Left lung (tissue), 10 donors: ENCODE data around the gene LAMB1. TPM values are rescaled to one million over a fixed set of nuclear protein-coding genes. Genes with fewer than 3 reads are reported as not detected.

Source experiments
- ATAC-seq: fragments of 200-7000 bp; cut with Tn5 transposase; one replicate; pipeline ENCODE4 v1.9.1; 2020; ENCODE audit warnings: moderate library complexity
- DNase-seq, 4 donors: peaks; one replicate each; pipeline ENCODE4 v3.0.0-alpha.2; 2013 to 2020
- H3K27ac ChIP-seq, 2 donors: fragments of 200-600 bp; sonication (generic) in 1 of 2; one replicate each; pipeline versions ENCODE4 v1.5.0 to v1.8.0; 2020 to 2021
- H3K27me3 ChIP-seq, 2 donors: fragments of 200-600 bp; sonication (generic) in 1 of 2; one replicate each; pipeline versions ENCODE4 v1.5.0 to v1.8.0; 2020 to 2021
- H3K36me3 ChIP-seq, 2 donors: fragments of 200-600 bp; sonication (generic) in 1 of 2; one replicate each; pipeline versions ENCODE4 v1.5.0 to v1.8.0; 2020 to 2021
- H3K4me1 ChIP-seq, 2 donors: fragments of 200-600 bp; one replicate each; pipeline ENCODE4 v1.8.0; 2021
- H3K4me3 ChIP-seq, 2 donors: fragments of 200-600 bp; sonication (generic) in 1 of 2; one replicate each; pipeline versions ENCODE4 v1.5.0 to v1.8.0; 2020 to 2021; ENCODE audit warnings: mild to moderate bottlenecking in 1 of 2
- H3K9me3 ChIP-seq, 2 donors: fragments of 200-600 bp; sonication (generic) in 1 of 2; one replicate each; pipeline versions ENCODE4 v1.5.0 to v1.8.0; 2020 to 2021
- intact Hi-C, 2 donors: fragments of 100-400 bp; cut with DNase I; formaldehyde crosslinking; loops; one replicate each; pipeline versions ENCODE4 v1.11.2 to v1.14.2; 2022
- polyA plus RNA-seq, 6 donors: library from polyadenylated mRNA; unstranded; fragments of 120-200 nt; gene quantifications; one replicate each; pipeline ENCODE4 v1.2.1, GENCODE V29; 2013; ENCODE audit not compliant: insufficient read length in 6 of 6
- total RNA-seq, 2 donors: library from RNA; stranded (reverse); fragmentation: NEBNext Ultra II Directional; extraction: Animal tissue kit (Norgen Biotek cat#: 25700); gene quantifications; one replicate each; pipeline ENCODE4 v1.2.1, GENCODE V29; 2021
- TF ChIP-seq, protein P1 (sequence below), 2 donors: fragments of 200-600 bp; sonication (generic) in 1 of 2; IDR thresholded peaks; one replicate each; pipeline versions ENCODE4 v1.5.0 to v1.8.0; 2021; ENCODE audit warnings: antibody characterized with exemption in 2 of 2
- donor health status: DM: no; HTN: yes; CAD: no.
- donor health status: DM: no; HTN: no; CAD: no.

Gene LAMB1
- total and polyA plus RNA-seq, 8 donors = 175 to 583 (median 505) TPM

DNA sequence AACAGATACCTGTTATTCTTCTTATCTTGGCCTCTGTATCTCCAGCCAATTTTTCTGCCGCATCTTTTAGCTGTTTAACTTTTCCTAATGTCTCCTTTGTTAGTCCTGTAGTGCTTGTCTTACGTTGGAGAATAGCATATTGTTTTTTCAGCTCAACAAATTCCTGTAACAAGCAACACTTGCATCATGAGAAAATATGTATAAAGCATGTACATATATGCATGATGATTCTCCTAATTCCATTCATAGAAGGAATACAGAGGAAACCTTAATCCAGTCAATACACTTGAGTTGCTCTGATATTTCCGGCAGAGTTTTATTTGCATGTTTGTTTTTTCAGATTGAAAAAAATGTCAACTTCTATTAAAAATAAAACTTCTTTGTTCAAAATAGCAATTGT lies 26.1 kb upstream of the LAMB1 start:
- intact Hi-C loops = no loop called here
- no peak overlapping the region for H3K4me3 ChIP-seq
- ATAC-seq = no peak
- no peaks in the 10 kb centered on the region for H3K9me3 ChIP-seq
- TF ChIP-seq, protein P1, sequence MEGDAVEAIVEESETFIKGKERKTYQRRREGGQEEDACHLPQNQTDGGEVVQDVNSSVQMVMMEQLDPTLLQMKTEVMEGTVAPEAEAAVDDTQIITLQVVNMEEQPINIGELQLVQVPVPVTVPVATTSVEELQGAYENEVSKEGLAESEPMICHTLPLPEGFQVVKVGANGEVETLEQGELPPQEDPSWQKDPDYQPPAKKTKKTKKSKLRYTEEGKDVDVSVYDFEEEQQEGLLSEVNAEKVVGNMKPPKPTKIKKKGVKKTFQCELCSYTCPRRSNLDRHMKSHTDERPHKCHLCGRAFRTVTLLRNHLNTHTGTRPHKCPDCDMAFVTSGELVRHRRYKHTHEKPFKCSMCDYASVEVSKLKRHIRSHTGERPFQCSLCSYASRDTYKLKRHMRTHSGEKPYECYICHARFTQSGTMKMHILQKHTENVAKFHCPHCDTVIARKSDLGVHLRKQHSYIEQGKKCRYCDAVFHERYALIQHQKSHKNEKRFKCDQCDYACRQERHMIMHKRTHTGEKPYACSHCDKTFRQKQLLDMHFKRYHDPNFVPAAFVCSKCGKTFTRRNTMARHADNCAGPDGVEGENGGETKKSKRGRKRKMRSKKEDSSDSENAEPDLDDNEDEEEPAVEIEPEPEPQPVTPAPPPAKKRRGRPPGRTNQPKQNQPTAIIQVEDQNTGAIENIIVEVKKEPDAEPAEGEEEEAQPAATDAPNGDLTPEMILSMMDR (IDR thresholded peaks at IDR 0.05) = no peak
- no peaks in the 10 kb centered on the region for H3K36me3 ChIP-seq
- no peaks in the 10 kb centered on the region for H3K4me1 ChIP-seq
- no peak overlapping the region for H3K27ac ChIP-seq
- no peaks in the 10 kb centered on the region for H3K27me3 ChIP-seq
- no peak for DNase-seq

DNA sequence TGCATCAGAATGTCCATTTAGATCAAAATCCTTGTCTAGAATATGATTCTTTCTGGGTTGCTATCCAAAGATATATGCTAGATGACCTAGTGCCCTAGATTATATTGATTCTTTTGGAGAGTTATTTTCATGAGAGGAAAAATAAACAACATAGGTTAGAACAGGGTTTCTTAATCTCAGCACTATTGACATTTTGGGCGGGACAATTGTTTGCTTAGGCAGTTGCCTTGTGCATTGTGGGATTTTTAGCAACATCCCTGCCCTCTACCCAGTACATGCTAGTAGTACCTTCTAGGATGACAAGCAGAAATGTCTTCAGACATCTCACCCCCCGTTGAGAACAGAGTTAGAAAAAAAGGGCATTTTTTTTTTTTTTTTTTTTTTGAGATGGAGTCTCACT lies 25.1 kb upstream of the LAMB1 start:
- Histone ChIP-seq H3K27ac (no peak overlapping the region), H3K27me3 (no peaks in the 10 kb centered on the region), H3K4me1 (no peaks in the 10 kb centered on the region), H3K36me3 (no peaks in the 10 kb centered on the region), H3K4me3 (no peak overlapping the region), H3K9me3 (no peaks in the 10 kb centered on the region)
- ATAC-seq (no peak), DNase-seq (no peak)
- TF ChIP-seq, protein P1 (IDR thresholded peaks at IDR 0.05) = no peak
- intact Hi-C loops = no loop called here

DNA sequence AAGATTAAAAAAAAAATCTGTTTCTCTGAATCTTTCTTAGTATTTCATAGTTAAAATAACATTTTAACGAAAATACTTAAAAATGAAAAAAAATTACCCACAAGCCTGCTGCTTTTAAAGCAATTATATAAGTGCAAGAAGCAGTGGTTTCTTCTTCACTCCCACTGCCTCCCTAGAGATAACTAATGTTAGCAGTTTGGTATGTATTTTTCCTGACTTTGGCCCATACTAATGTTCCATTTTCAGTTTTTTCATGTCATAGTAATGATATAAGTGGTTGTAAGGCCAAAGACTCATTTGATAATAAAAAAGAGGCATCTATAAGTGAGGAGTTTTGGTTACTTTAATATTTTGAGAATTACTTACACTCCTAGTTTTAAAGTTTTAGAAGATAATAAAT lies 24.3 kb upstream of the LAMB1 start:
- intact Hi-C loops = no loop called here
- DNase-seq = no peak
- no peak overlapping the region for H3K27ac ChIP-seq
- no peaks in the 10 kb centered on the region for H3K27me3 ChIP-seq
- TF ChIP-seq, protein P1 (IDR thresholded peaks at IDR 0.05) = no peak
- H3K9me3 ChIP-seq = no peaks in the 10 kb centered on the region
- H3K36me3 ChIP-seq = no peaks in the 10 kb centered on the region
- no peak for ATAC-seq
- no peak overlapping the region for H3K4me3 ChIP-seq
- no peaks in the 10 kb centered on the region for H3K4me1 ChIP-seq

DNA sequence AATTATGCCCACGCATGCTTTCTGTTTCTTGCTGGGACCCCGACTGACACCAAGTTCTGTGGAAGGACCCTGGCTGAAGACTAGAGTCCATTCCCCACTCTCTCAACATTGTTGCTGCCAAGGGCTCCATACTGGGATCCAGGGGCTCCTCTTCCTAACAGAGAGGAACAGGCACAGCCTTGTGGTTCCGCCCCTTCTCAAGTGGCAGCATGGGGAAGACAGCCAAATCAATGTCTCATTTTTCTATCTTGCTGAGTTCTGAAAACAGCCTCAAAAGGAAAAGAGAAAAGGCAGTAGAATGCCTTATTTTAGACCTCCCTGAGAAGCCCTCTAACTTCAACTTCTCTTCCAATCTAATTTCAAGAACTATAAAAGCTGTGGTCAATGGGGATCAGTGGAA lies 23.7 kb upstream of the LAMB1 start:
- H3K27me3 ChIP-seq = no peaks in the 10 kb centered on the region
- H3K4me1 ChIP-seq = no peaks in the 10 kb centered on the region
- TF ChIP-seq, protein P1 (IDR thresholded peaks at IDR 0.05) = no peak
- ATAC-seq = no peak
- intact Hi-C loops = no loop called here
- H3K9me3 ChIP-seq = no peaks in the 10 kb centered on the region
- H3K4me3 ChIP-seq = no peak overlapping the region
- H3K36me3 ChIP-seq = no peaks in the 10 kb centered on the region
- no peak for DNase-seq
- H3K27ac ChIP-seq = no peak overlapping the region

DNA sequence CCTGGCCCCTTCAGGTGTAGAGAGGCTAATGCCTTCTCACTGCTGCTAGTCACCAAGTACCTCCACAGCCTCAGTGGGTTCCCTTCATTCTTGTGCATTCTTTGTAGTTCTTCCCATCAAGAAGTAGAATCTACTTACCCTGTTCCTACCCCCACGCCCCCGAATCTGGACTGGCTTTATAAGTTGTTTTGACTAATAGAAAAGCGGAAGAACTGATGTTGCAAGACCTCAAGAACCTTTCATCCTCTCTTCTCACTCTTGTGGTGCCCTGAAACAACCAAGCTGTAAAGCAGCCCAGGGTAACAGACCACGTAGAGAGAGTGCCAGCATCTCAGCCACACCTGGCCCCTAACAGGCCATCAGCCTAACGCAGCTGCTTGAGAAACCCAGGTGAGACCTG lies 23.2 kb upstream of the LAMB1 start:
- Histone ChIP-seq H3K27ac (no peak overlapping the region), H3K27me3 (no peaks in the 10 kb centered on the region), H3K36me3 (no peaks in the 10 kb centered on the region), H3K4me3 (no peak overlapping the region), H3K9me3 (no peaks in the 10 kb centered on the region), H3K4me1 (no peaks in the 10 kb centered on the region)
- ATAC-seq (no peak), DNase-seq (no peak)
- TF ChIP-seq, protein P1 (IDR thresholded peaks at IDR 0.05) = no peak
- intact Hi-C loops = no loop called here
